IMR-90 (cell line): ENCODE measurements around the gene POMGNT2.

Experiments
- CEBPB ChIP-seq: IDR thresholded peaks from 2 replicates; pipeline ENCODE4 v1.6.1; 2012; ENCODE audit warnings: low read depth, low read length, improper control_type of control experiment
- FOS ChIP-seq: fragments of 150-350 bp; IDR thresholded peaks from 2 replicates; pipeline ENCODE4 v1.6.1; 2016; ENCODE audit warnings: low read depth, low read length
- MAFK ChIP-seq: IDR thresholded peaks from 2 replicates; pipeline ENCODE4 v1.6.1; 2012; ENCODE audit warnings: low read depth, low read length, improper control_type of control experiment
- MAZ ChIP-seq: IDR thresholded peaks from 2 replicates; pipeline ENCODE4 v1.6.1; 2012; ENCODE audit warnings: low read depth, mild to moderate bottlenecking, low read length, improper control_type of control experiment, moderate library complexity, borderline replicate concordance
- MXI1 ChIP-seq: IDR thresholded peaks from 2 replicates; pipeline ENCODE4 v1.6.1; 2012; ENCODE audit warnings: low read depth, mild to moderate bottlenecking, low read length, moderate library complexity, borderline replicate concordance
- POLR2A ChIP-seq: IDR thresholded peaks from 2 replicates; pipeline ENCODE4 v1.6.1; 2012; ENCODE audit warnings: mild to moderate bottlenecking, low read depth, low read length
- RAD21 ChIP-seq: IDR thresholded peaks from 2 replicates; pipeline ENCODE4 v1.6.1; 2012; ENCODE audit warnings: low read length, improper control_type of control experiment
- RCOR1 ChIP-seq: IDR thresholded peaks from 2 replicates; pipeline ENCODE4 v1.6.1; 2012; ENCODE audit warnings: mild to moderate bottlenecking, low read length, improper control_type of control experiment; ENCODE audit not compliant: insufficient replicate concordance
- RFX5 ChIP-seq: IDR thresholded peaks from 2 replicates; pipeline ENCODE4 v1.8.0; 2012; ENCODE audit warnings: low read depth, mild to moderate bottlenecking, low read length, moderate library complexity
- TF ChIP-seq, protein P1 (sequence below): conservative IDR thresholded peaks from 2 replicates; pipeline ENCODE4 v1.5.1; 2012; ENCODE audit warnings: mild to moderate bottlenecking, low read depth, low read length, improper control_type of control experiment

DNA sequence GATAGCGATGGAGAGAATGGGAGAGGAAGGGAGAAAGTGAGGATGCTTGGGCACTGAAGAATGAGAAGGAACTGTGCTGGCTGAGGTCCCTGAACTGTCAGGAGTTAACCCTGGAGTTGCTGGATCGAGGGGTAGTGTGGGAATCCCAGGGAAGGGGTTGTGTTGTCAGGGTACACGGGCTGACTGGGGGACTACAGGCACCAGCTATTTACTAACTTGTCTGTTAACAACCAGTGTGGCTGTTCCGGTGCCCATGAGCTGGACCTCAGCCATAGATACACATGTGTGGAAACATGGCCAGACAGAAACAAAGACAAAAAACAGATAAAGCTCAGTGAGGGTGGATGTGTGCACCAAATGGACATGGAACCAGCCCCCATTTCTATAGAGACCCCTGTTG, 71.7 kb downstream of the POMGNT2 start:
- TF ChIP-seq, protein P1, sequence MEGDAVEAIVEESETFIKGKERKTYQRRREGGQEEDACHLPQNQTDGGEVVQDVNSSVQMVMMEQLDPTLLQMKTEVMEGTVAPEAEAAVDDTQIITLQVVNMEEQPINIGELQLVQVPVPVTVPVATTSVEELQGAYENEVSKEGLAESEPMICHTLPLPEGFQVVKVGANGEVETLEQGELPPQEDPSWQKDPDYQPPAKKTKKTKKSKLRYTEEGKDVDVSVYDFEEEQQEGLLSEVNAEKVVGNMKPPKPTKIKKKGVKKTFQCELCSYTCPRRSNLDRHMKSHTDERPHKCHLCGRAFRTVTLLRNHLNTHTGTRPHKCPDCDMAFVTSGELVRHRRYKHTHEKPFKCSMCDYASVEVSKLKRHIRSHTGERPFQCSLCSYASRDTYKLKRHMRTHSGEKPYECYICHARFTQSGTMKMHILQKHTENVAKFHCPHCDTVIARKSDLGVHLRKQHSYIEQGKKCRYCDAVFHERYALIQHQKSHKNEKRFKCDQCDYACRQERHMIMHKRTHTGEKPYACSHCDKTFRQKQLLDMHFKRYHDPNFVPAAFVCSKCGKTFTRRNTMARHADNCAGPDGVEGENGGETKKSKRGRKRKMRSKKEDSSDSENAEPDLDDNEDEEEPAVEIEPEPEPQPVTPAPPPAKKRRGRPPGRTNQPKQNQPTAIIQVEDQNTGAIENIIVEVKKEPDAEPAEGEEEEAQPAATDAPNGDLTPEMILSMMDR = no peak
- no peak for TF ChIP-seq RCOR1
- no peak for TF ChIP-seq POLR2A
- TF ChIP-seq FOS = no peak
- no peak for TF ChIP-seq CEBPB
- no peak for TF ChIP-seq MAZ
- TF ChIP-seq RAD21 = no peak
- TF ChIP-seq MXI1 = no peak
- no peak for TF ChIP-seq MAFK
- TF ChIP-seq RFX5 = no peak
